ENCODE measurements around the gene THOC2.

GRCh38 chrX:123738378-123738940, 5.6 kb upstream of the THOC2 start:
- TF ChIP-seq, protein P1, sequence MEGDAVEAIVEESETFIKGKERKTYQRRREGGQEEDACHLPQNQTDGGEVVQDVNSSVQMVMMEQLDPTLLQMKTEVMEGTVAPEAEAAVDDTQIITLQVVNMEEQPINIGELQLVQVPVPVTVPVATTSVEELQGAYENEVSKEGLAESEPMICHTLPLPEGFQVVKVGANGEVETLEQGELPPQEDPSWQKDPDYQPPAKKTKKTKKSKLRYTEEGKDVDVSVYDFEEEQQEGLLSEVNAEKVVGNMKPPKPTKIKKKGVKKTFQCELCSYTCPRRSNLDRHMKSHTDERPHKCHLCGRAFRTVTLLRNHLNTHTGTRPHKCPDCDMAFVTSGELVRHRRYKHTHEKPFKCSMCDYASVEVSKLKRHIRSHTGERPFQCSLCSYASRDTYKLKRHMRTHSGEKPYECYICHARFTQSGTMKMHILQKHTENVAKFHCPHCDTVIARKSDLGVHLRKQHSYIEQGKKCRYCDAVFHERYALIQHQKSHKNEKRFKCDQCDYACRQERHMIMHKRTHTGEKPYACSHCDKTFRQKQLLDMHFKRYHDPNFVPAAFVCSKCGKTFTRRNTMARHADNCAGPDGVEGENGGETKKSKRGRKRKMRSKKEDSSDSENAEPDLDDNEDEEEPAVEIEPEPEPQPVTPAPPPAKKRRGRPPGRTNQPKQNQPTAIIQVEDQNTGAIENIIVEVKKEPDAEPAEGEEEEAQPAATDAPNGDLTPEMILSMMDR (IDR thresholded peaks at IDR 0.05), result no peak
- TF ChIP-seq POLR2AphosphoS5 (IDR thresholded peaks at IDR 0.05), result no peak

Data from prostate gland (tissue), 2 donors.